Neuronal stem cell (in vitro differentiated cells): Measurements from ENCODE around the gene KCTD3.

Source experiments
- DNase-seq: peaks from one replicate; pipeline ENCODE4 v3.0.0-alpha.2; 2013; ENCODE audit warnings: low spot score
- H2AFZ ChIP-seq: one replicate; pipeline ENCODE4 v1.6.1; 2013; ENCODE audit warnings: mild to moderate bottlenecking, low read length, inconsistent platforms
- H2AK5ac ChIP-seq: 2 replicates; pipeline ENCODE4 v1.6.1; 2013; ENCODE audit warnings: low read depth, mild to moderate bottlenecking, inconsistent platforms, low read length, moderate library complexity, mixed read lengths
- H2BK120ac ChIP-seq: 2 replicates; pipeline ENCODE4 v1.6.1; 2013; ENCODE audit warnings: low read depth, mild to moderate bottlenecking, inconsistent platforms, low read length, moderate library complexity, mixed read lengths
- H2BK12ac ChIP-seq: one replicate; pipeline ENCODE4 v1.6.1; 2013; ENCODE audit warnings: low read length, inconsistent platforms
- H2BK15ac ChIP-seq: 2 replicates; pipeline ENCODE4 v1.6.1; 2013; ENCODE audit warnings: mild to moderate bottlenecking, low read length, inconsistent platforms, mixed read lengths
- H2BK5ac ChIP-seq: one replicate; pipeline ENCODE4 v1.6.1; 2013; ENCODE audit warnings: inconsistent platforms, mild to moderate bottlenecking, low read length, moderate library complexity
- H3K14ac ChIP-seq: one replicate; pipeline ENCODE4 v1.6.1; 2013; ENCODE audit warnings: low read length, inconsistent platforms
- H3K18ac ChIP-seq: 2 replicates; pipeline ENCODE4 v1.6.1; 2013; ENCODE audit warnings: low read length, inconsistent platforms
- H3K23ac ChIP-seq: 2 replicates; pipeline ENCODE4 v1.6.1; 2013; ENCODE audit warnings: low read depth, mild to moderate bottlenecking, mixed read lengths, low read length, inconsistent platforms; ENCODE audit not compliant: poor library complexity
- H3K27ac ChIP-seq: replicated peaks from 3 replicates; pipeline ENCODE4 v1.5.1; 2013; ENCODE audit warnings: low read length, inconsistent platforms
- H3K27me3 ChIP-seq, 3 experiments: 2 replicates each; pipeline ENCODE4 v1.6.1; 2013; ENCODE audit warnings: low read length in 3 of 3, mild to moderate bottlenecking in 2 of 3, inconsistent platforms in 1 of 3, low read depth in 1 of 3, mixed read lengths in 1 of 3, moderate library complexity in 1 of 3; ENCODE audit not compliant: control insufficient read depth in 3 of 3, insufficient read depth in 3 of 3
- H3K36me3 ChIP-seq, 2 donors: replicated peaks in 1 of 2; 2 replicates each; pipeline ENCODE4 v1.6.1; 2013; ENCODE audit warnings: low read length in 2 of 2; ENCODE audit not compliant: control insufficient read depth in 2 of 2, insufficient read depth in 2 of 2
- H3K4ac ChIP-seq: 2 replicates; pipeline ENCODE4 v1.6.1; 2013; ENCODE audit warnings: inconsistent platforms, mild to moderate bottlenecking, low read length, moderate library complexity
- H3K4me1 ChIP-seq, 2 donors: 1 replicate in 1 of 2; 2 replicates in 1 of 2; pipeline ENCODE4 v1.6.1; 2013; ENCODE audit warnings: low read length in 2 of 2, low read depth in 1 of 2; ENCODE audit not compliant: control insufficient read depth in 2 of 2, insufficient read depth in 1 of 2
- H3K4me2 ChIP-seq: one replicate; pipeline ENCODE4 v1.6.1; 2013; ENCODE audit warnings: mild to moderate bottlenecking, low read length, inconsistent platforms; ENCODE audit not compliant: insufficient read depth, poor library complexity, severe bottlenecking
- H3K4me3 ChIP-seq, 2 donors: 2 replicates each; pipeline ENCODE4 v1.5.1; 2013; ENCODE audit warnings: low read length in 2 of 2, mild to moderate bottlenecking in 2 of 2, inconsistent platforms in 1 of 2, moderate library complexity in 1 of 2
- H3K79me1 ChIP-seq: one replicate; pipeline ENCODE4 v1.6.1; 2013; ENCODE audit warnings: low read depth, mild to moderate bottlenecking, inconsistent platforms, low read length, moderate library complexity
- H3K9ac ChIP-seq: one replicate; pipeline ENCODE4 v1.6.1; 2013; ENCODE audit warnings: mild to moderate bottlenecking, low read depth, low read length, inconsistent platforms; ENCODE audit not compliant: poor library complexity
- H3K9me3 ChIP-seq, 2 donors: replicated peaks in 1 of 2; 2 replicates each; pipeline versions ENCODE3 to v1.6.1; 2013; ENCODE audit warnings: low read length in 2 of 2, mild to moderate bottlenecking in 2 of 2, inconsistent platforms in 1 of 2, low read depth in 1 of 2, mixed read lengths in 1 of 2, moderate library complexity in 1 of 2; ENCODE audit not compliant: control insufficient read depth in 2 of 2, insufficient read depth in 1 of 2
- H4K8ac ChIP-seq: one replicate; pipeline ENCODE4 v1.6.1; 2013; ENCODE audit warnings: low read depth, mild to moderate bottlenecking, inconsistent platforms, low read length, moderate library complexity
- H4K91ac ChIP-seq: one replicate; pipeline ENCODE4 v1.6.1; 2013; ENCODE audit warnings: low read length, low read depth, mild to moderate bottlenecking, inconsistent platforms; ENCODE audit not compliant: poor library complexity
- WGBS, 2 donors: extraction: QIAGEN DNeasy Blood & Tissue Kit; methylation state at CpG; one replicate each; pipeline ENCODE4 v1.1.7; 2013; ENCODE audit warnings: missing lambda C conversion rate in 2 of 2, mixed read lengths in 1 of 2; ENCODE audit not compliant: insufficient read length in 2 of 2, insufficient replicate concordance in 1 of 2; ENCODE audit errors: extremely low coverage in 2 of 2; 5-methylcytosine and 5-hydroxymethylcytosine counted together

The KCTD3 gene

GRCh38 chr1:215600258-215600792 is 33.2 kb downstream of the KCTD3 start:
- H3K4me1 ChIP-seq: peaks cover 0 to 4% of the 10 kb centered on the region in 2 donors
- H3K23ac ChIP-seq: no peak overlapping the region
- DNase-seq: no peak
- no peak overlapping the region for H3K4me3 ChIP-seq
- no peak overlapping the region for H2AK5ac ChIP-seq
- H3K18ac ChIP-seq: no peak overlapping the region
- H4K91ac ChIP-seq: no peak overlapping the region
- H3K79me1 ChIP-seq: no peaks in the 10 kb centered on the region
- H2BK12ac ChIP-seq: no peak overlapping the region
- no peak overlapping the region for H3K4me2 ChIP-seq
- H3K27ac ChIP-seq: no peak overlapping the region
- no peak overlapping the region for H2AFZ ChIP-seq
- H3K4ac ChIP-seq: no peak overlapping the region
- no peaks in the 10 kb centered on the region for H3K27me3 ChIP-seq
- no peak overlapping the region for H2BK120ac ChIP-seq
- H4K8ac ChIP-seq: no peak overlapping the region
- no peaks in the 10 kb centered on the region for H3K9me3 ChIP-seq
- H3K36me3 ChIP-seq: peaks cover 2 to 92% of the 10 kb centered on the region in 2 donors
- no peak overlapping the region for H2BK15ac ChIP-seq
- no peak overlapping the region for H3K14ac ChIP-seq
- no peak overlapping the region for H3K9ac ChIP-seq
- H2BK5ac ChIP-seq: no peak overlapping the region

GRCh38 chr1:215600867-215601266 is 33.8 kb downstream of the KCTD3 start:
- WGBS, 2 donors: no CpG with 5 or more reads among the region's 10 CpGs
- peaks cover 2 to 92% of the 10 kb centered on the region in 2 donors for H3K36me3 ChIP-seq

DNA sequence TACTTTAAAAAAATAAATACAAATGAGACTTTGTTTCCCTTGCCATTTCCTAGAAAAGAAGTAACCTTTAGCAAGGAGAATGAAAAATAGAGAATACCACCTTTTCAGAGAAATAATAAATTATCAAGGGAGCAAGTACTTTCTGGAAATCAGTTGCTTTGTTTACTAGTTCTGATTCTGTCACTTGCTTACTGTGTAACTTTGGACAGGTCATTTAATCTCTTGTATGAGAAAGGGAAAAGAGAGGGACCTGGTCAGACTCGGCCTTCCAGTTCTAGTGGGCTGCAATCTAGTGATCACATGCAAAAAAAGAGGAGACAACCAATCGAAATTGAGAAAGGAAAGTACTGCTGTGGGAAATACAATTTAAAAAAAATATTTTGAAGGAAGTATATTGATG is 34.2 kb downstream of the KCTD3 start:
- Histone ChIP-seq H2BK12ac (no peak overlapping the region), H3K36me3 (peaks cover 2 to 92% of the 10 kb centered on the region in 2 donors), H3K4me1 (peaks cover 0 to 6% of the 10 kb centered on the region in 2 donors), H3K4me3 (no peak overlapping the region), H3K79me1 (no peaks in the 10 kb centered on the region), H3K9ac (no peak overlapping the region), H3K14ac (no peak overlapping the region), H3K18ac (no peak overlapping the region), H4K91ac (no peak overlapping the region), H3K4ac (no peak overlapping the region), H3K27me3 (no peaks in the 10 kb centered on the region), H3K4me2 (no peak overlapping the region), H2AK5ac (no peak overlapping the region), H3K27ac (no peak overlapping the region), H2BK15ac (no peak overlapping the region), H2AFZ (no peak overlapping the region), H3K9me3 (no peaks in the 10 kb centered on the region), H3K23ac (no peak overlapping the region), H4K8ac (no peak overlapping the region), H2BK120ac (no peak overlapping the region), H2BK5ac (no peak overlapping the region)
- DNase-seq: no peak
- WGBS, 2 donors: no CpG with 5 or more reads among the region's 2 CpGs

More at GRCh38 chr1:215600867-215601266, 33.8 kb downstream of the KCTD3 start:
- Histone ChIP-seq H3K4me1 (peaks cover 0 to 6% of the 10 kb centered on the region in 2 donors), H3K9me3 (no peaks in the 10 kb centered on the region), H4K91ac (no peak overlapping the region), H3K79me1 (no peaks in the 10 kb centered on the region), H3K27ac (no peak overlapping the region), H3K9ac (no peak overlapping the region), H3K18ac (no peak overlapping the region), H2AFZ (no peak overlapping the region), H3K4me3 (no peak overlapping the region), H3K14ac (no peak overlapping the region), H3K4ac (no peak overlapping the region), H2BK120ac (no peak overlapping the region), H3K4me2 (no peak overlapping the region), H2BK5ac (no peak overlapping the region), H3K27me3 (no peaks in the 10 kb centered on the region), H4K8ac (no peak overlapping the region), H2AK5ac (no peak overlapping the region), H3K23ac (no peak overlapping the region), H2BK15ac (no peak overlapping the region), H2BK12ac (no peak overlapping the region)
- no peak for DNase-seq

- peaks cover 0 to 6% of the 10 kb centered on the region in 2 donors for H3K4me1 ChIP-seq
- no peak overlapping the region for H3K4me2 ChIP-seq
- no peak overlapping the region for H2BK120ac ChIP-seq
- H3K79me1 ChIP-seq: no peaks in the 10 kb centered on the region
- no peak overlapping the region for H3K23ac ChIP-seq
- H3K14ac ChIP-seq: no peak overlapping the region
- H4K8ac ChIP-seq: no peak overlapping the region
- H2AFZ ChIP-seq: no peak overlapping the region
- H3K27me3 ChIP-seq: no peaks in the 10 kb centered on the region
- H2BK12ac ChIP-seq: no peak overlapping the region
- DNase-seq: no peak
- H2BK15ac ChIP-seq: no peak overlapping the region
- no peak overlapping the region for H3K4me3 ChIP-seq
- no peak overlapping the region for H4K91ac ChIP-seq
- H2BK5ac ChIP-seq: no peak overlapping the region
- H3K4ac ChIP-seq: no peak overlapping the region
- no peaks in the 10 kb centered on the region for H3K9me3 ChIP-seq
- no peak overlapping the region for H2AK5ac ChIP-seq
- H3K9ac ChIP-seq: no peak overlapping the region
- no peak overlapping the region for H3K27ac ChIP-seq
- no peak overlapping the region for H3K18ac ChIP-seq
- peaks cover 2 to 87% of the 10 kb centered on the region in 2 donors for H3K36me3 ChIP-seq
These were observed 36.2 kb downstream of the KCTD3 start for GRCh38 chr1:215603319-215603718.
